Umbilical cord (tissue), 1 donor: ENCODE measurements around the gene SPDYE6. TPM values are rescaled to one million over a fixed set of nuclear protein-coding genes. Genes with fewer than 3 reads are reported as not detected.

ENCODE experiments used
- total RNA-seq: library from RNA; depleted of rRNA; stranded (reverse); fragments of >200 nt; gene quantifications from one replicate; pipeline ENCODE4 v1.2.3, GENCODE V29; 2014; ENCODE audit warnings: low replicate concordance; ENCODE audit not compliant: insufficient read depth

The SPDYE6 gene
- total RNA-seq, 1 donor from 2014 or later, result not detected

Other genes with a start within 250 kb of the SPDYE6 start
- 0.96 TPM for gene SH2B2, start 69.6 kb downstream of the SPDYE6 start, total RNA-seq
- gene PRKRIP1, start 39.9 kb upstream of the SPDYE6 start, total RNA-seq, result 21.2 TPM
- gene ORAI2, start 77.1 kb upstream of the SPDYE6 start, total RNA-seq, result 3.6 TPM
- gene ALKBH4, start 108.4 kb upstream of the SPDYE6 start, total RNA-seq, result 32.0 TPM
- gene LRWD1, start 108.5 kb upstream of the SPDYE6 start, total RNA-seq, result 14.0 TPM
- 5.5 TPM for gene POLR2J, start 122.5 kb upstream of the SPDYE6 start, total RNA-seq
- 1.4 TPM for gene RASA4B, start 161.3 kb upstream of the SPDYE6 start, total RNA-seq
- gene UPK3BL2, start 187.3 kb upstream of the SPDYE6 start, total RNA-seq, result 21.9 TPM
- gene SPDYE2, start 194.8 kb upstream of the SPDYE6 start, total RNA-seq, result 2.6 TPM
- 27.0 TPM for gene POLR2J3, start 216.1 kb upstream of the SPDYE6 start, total RNA-seq